HepG2 (cell line): ENCODE results near the gene DUS1L. TPM values are rescaled to one million over a fixed set of nuclear protein-coding genes. Genes with fewer than 3 reads are reported as not detected.

Experiments
- AKAP8 ChIP-seq: sonication (generic); formaldehyde crosslinking; IDR thresholded peaks from 2 replicates; pipeline ENCODE4 v1.5.1; 2020; ENCODE audit warnings: mild to moderate bottlenecking, missing genetic modification reagents
- BCL3 ChIP-seq: sonication (generic); formaldehyde crosslinking; IDR thresholded peaks from 2 replicates; pipeline ENCODE4 v1.5.1; 2020; ENCODE audit warnings: mild to moderate bottlenecking, missing genetic modification reagents, moderate library complexity
- CSRNP1 ChIP-seq: sonication (generic); formaldehyde crosslinking; IDR thresholded peaks from 2 replicates; pipeline ENCODE4 v1.8.1; 2023; ENCODE audit warnings: mild to moderate bottlenecking, missing genetic modification reagents
- GATAD2A ChIP-seq: IDR thresholded peaks from 2 replicates; pipeline ENCODE4 v1.6.1; 2016
- HNF1B ChIP-seq: sonication (generic); formaldehyde crosslinking; IDR thresholded peaks from 2 replicates; pipeline ENCODE4 v1.5.1; 2020; ENCODE audit warnings: mild to moderate bottlenecking, moderate library complexity, missing genetic modification reagents
- MAF1 ChIP-seq: sonication (generic); formaldehyde crosslinking; IDR thresholded peaks from 2 replicates; pipeline ENCODE4 v1.5.0; 2020; ENCODE audit warnings: missing genetic modification reagents, borderline replicate concordance
- MBD4 ChIP-seq: IDR thresholded peaks from 2 replicates; pipeline ENCODE4 v1.6.1; 2012; ENCODE audit warnings: low read length, inconsistent platforms, borderline replicate concordance
- NAIF1 ChIP-seq: sonication (generic); formaldehyde crosslinking; IDR thresholded peaks from 2 replicates; pipeline ENCODE4 v1.5.0; 2020; ENCODE audit warnings: mild to moderate bottlenecking, missing genetic modification reagents, borderline replicate concordance
- NFAT5 ChIP-seq: sonication (generic); formaldehyde crosslinking; IDR thresholded peaks from 2 replicates; pipeline ENCODE4 v1.4.0; 2020; ENCODE audit warnings: missing genetic modification reagents
- PTBP1 ChIP-seq: fragments of 200-400 bp; formaldehyde crosslinking; IDR thresholded peaks from 2 replicates; pipeline ENCODE4 v1.6.1; 2018; ENCODE audit warnings: low read length, low read depth; ENCODE audit not compliant: poor library complexity, severe bottlenecking
- RAD51 ChIP-seq: fragments of 450-650 bp; IDR thresholded peaks from 2 replicates; pipeline ENCODE4 v1.6.1; 2016; ENCODE audit warnings: borderline replicate concordance
- SMAD9 ChIP-seq: sonication (generic); formaldehyde crosslinking; IDR thresholded peaks from 2 replicates; pipeline ENCODE4 v1.5.1; 2020; ENCODE audit warnings: mild to moderate bottlenecking, missing genetic modification reagents
- YEATS2 ChIP-seq: sonication (generic); formaldehyde crosslinking; IDR thresholded peaks from 2 replicates; pipeline ENCODE4 v1.4.0; 2020; ENCODE audit warnings: missing genetic modification reagents, borderline replicate concordance
- ZBTB20 ChIP-seq: sonication (generic); formaldehyde crosslinking; IDR thresholded peaks from 2 replicates; pipeline ENCODE4 v1.8.1; 2023; ENCODE audit warnings: missing genetic modification reagents, low read depth, mild to moderate bottlenecking, borderline replicate concordance
- ZFP62 ChIP-seq: sonication (generic); formaldehyde crosslinking; IDR thresholded peaks from 2 replicates; pipeline ENCODE4 v1.4.0; 2020; ENCODE audit warnings: missing genetic modification reagents
- ZNF672 ChIP-seq: sonication (generic); formaldehyde crosslinking; IDR thresholded peaks from 2 replicates; pipeline ENCODE4 v1.8.1; 2022; ENCODE audit warnings: missing genetic modification reagents
- ZNF747 ChIP-seq: sonication (generic); formaldehyde crosslinking; IDR thresholded peaks from 2 replicates; pipeline ENCODE4 v1.8.1; 2023; ENCODE audit warnings: missing genetic modification reagents, mild to moderate bottlenecking, borderline replicate concordance
- ZNF776 ChIP-seq: sonication (generic); formaldehyde crosslinking; IDR thresholded peaks from 2 replicates; pipeline ENCODE4 v1.4.0; 2020; ENCODE audit warnings: mild to moderate bottlenecking, missing genetic modification reagents
- polyA plus RNA-seq, 8 experiments: library from polyadenylated mRNA; depleted of rRNA in 3 of 8; stranded (reverse) in 7 of 8; unstranded in 1 of 8; fragments of >200 nt; fragmentation: Illumina TruSeq in 4 of 8; extraction: Trizol in 4 of 8; gene quantifications; 2 replicates each; pipeline versions ENCODE4 v1.2.1 to v1.2.3, GENCODE V29; 2011 to 2016; ENCODE audit warnings: low read depth in 4 of 8, missing spikeins in 1 of 8, mixed read lengths in 1 of 8; ENCODE audit not compliant: insufficient read depth in 1 of 8
- total RNA-seq, 5 experiments: library from RNA; depleted of rRNA; stranded (reverse); fragments of >200 nt; fragmentation: Illumina TruSeq; extraction: Trizol; gene quantifications; 2 replicates each; pipeline ENCODE4 v1.2.3, GENCODE V29; 2016; ENCODE audit warnings: low read depth in 1 of 5

Gene DUS1L
- total and polyA plus RNA-seq, 2 of the 13 experiments (the other 11 are each of a cell fraction or from before 2014, with no cell fraction given): 81.0 to 109 TPM

- no peak for TF ChIP-seq NAIF1 (CRISPR knock-in tag)
- no peak for TF ChIP-seq CSRNP1 (CRISPR knock-in tag)
- TF ChIP-seq PTBP1: no peak
- TF ChIP-seq ZNF776 (CRISPR knock-in tag): 0 out of 2 replicates have a peak, but pooled peaks have one; percentile 47
- no peak for TF ChIP-seq ZNF747 (CRISPR knock-in tag)
- TF ChIP-seq AKAP8: peak; percentile 85; the same call in 1 of the 2 replicates
- 0 out of 2 replicates have a peak, but pooled peaks have one; percentile 22 for TF ChIP-seq ZNF672
- no peak for TF ChIP-seq GATAD2A (CRISPR knock-in tag)
- TF ChIP-seq RAD51: no peak
- TF ChIP-seq YEATS2 (CRISPR knock-in tag): no peak
- TF ChIP-seq BCL3 (CRISPR knock-in tag): no peak
- no peak for TF ChIP-seq HNF1B (CRISPR knock-in tag)
- no peak for TF ChIP-seq MAF1 (CRISPR knock-in tag)
- TF ChIP-seq MBD4: no peak; the same call in 1 of the 2 replicates
- TF ChIP-seq ZFP62 (CRISPR knock-in tag): no peak
- TF ChIP-seq SMAD9: no peak
- TF ChIP-seq NFAT5 (CRISPR knock-in tag): peak; percentile 57; the same call in 1 of the 2 replicates
- TF ChIP-seq ZBTB20 (CRISPR knock-in tag): no peak
Observed at GRCh38 chr17:82076018-82076784, 10.6 kb upstream of the DUS1L start (continued).
